Common myeloid progenitor, CD34-positive (primary cell): ENCODE data around the gene OSBPL10.
A peak's percentile ranks its signal among the peaks of the same experiment; 100 is the strongest.

ENCODE experiments used
- CTCF ChIA-PET: fragments of 350-600 bp; sonication (Branson Sonifier 250); formaldehyde crosslinking; loops from one replicate; lab custom pipeline; 2021; ENCODE audit warnings: antibody characterized with exemption; lab: Charles Lee
- POLR2A ChIA-PET: fragments of 350-600 bp; sonication (Branson Sonifier 250); formaldehyde crosslinking; loops from one replicate; lab custom pipeline; 2021; ENCODE audit warnings: antibody characterized with exemption; lab: Charles Lee
- DNase-seq, 3 donors: peaks; one replicate each; pipeline versions ENCODE4 v3.0.0 to v3.0.0-alpha.2; 2013
- H3K27ac ChIP-seq, 2 experiments: 1 replicate in 1 of 2; 2 replicates in 1 of 2; pipeline ENCODE4 v1.7.0; 2013; ENCODE audit warnings: inconsistent platforms in 2 of 2, low read length in 2 of 2, mild to moderate bottlenecking in 2 of 2, low read depth in 1 of 2, moderate library complexity in 1 of 2; ENCODE audit not compliant: severe bottlenecking in 2 of 2, insufficient read depth in 1 of 2, poor library complexity in 1 of 2
- H3K27me3 ChIP-seq, 5 experiments: replicated peaks in 2 of 5; 1 replicate in 3 of 5; 2 replicates in 2 of 5; pipeline versions ENCODE4 v1.6.1 to v1.7.0; 2013; ENCODE audit warnings: low read length in 4 of 5, mild to moderate bottlenecking in 2 of 5, moderate library complexity in 2 of 5, inconsistent platforms in 1 of 5; ENCODE audit not compliant: insufficient read depth in 5 of 5, control insufficient read depth in 4 of 5
- H3K36me3 ChIP-seq, 4 experiments: 1 replicate in 2 of 4; 2 replicates in 2 of 4; pipeline versions ENCODE4 v1.6.1 to v1.7.0; 2013; ENCODE audit warnings: low read length in 3 of 4, control low read depth in 1 of 4, mild to moderate bottlenecking in 1 of 4; ENCODE audit not compliant: control insufficient read depth in 4 of 4, insufficient read depth in 4 of 4
- H3K4me1 ChIP-seq, 4 experiments: 1 replicate in 3 of 4; 2 replicates in 1 of 4; pipeline versions ENCODE4 v1.6.1 to v1.7.1; 2013; ENCODE audit warnings: low read length in 3 of 4, mild to moderate bottlenecking in 3 of 4, control low read depth in 1 of 4, inconsistent platforms in 1 of 4, moderate library complexity in 1 of 4; ENCODE audit not compliant: control insufficient read depth in 4 of 4, insufficient read depth in 4 of 4; ENCODE audit errors: control extremely low read depth in 1 of 4
- H3K4me3 ChIP-seq, 7 experiments: 1 replicate in 4 of 7; 2 replicates in 3 of 7; pipeline versions ENCODE4 v1.5.1 to v1.7.0; 2013; ENCODE audit warnings: mild to moderate bottlenecking in 7 of 7, low read length in 6 of 7, moderate library complexity in 6 of 7, inconsistent platforms in 2 of 7, low read depth in 2 of 7, control low read depth in 1 of 7; ENCODE audit not compliant: insufficient read depth in 4 of 7, control insufficient read depth in 1 of 7; ENCODE audit errors: extremely low read depth in 1 of 7
- H3K9me3 ChIP-seq, 5 experiments: 1 replicate in 4 of 5; 2 replicates in 1 of 5; pipeline versions ENCODE4 v1.6.1 to v1.7.1; 2013; ENCODE audit warnings: low read length in 4 of 5, mild to moderate bottlenecking in 2 of 5, inconsistent platforms in 1 of 5, low read depth in 1 of 5, moderate library complexity in 1 of 5; ENCODE audit not compliant: control insufficient read depth in 4 of 5, insufficient read depth in 2 of 5; ENCODE audit errors: control extremely low read depth in 1 of 5
- WGBS: methylation state at CpG from one replicate; pipeline ENCODE4 v1.1.5; 2013; ENCODE audit not compliant: insufficient coverage; 5-methylcytosine and 5-hydroxymethylcytosine counted together

The OSBPL10 gene

GRCh38 chr3:31762097-31762764, 218.8 kb downstream of the OSBPL10 start:
- H3K27ac ChIP-seq, result no peak overlapping the region
- peak; percentile 12 to 58 (median 45) for DNase-seq
- H3K4me1 ChIP-seq, result peaks cover 0 to 20% (median 6%) of the 10 kb centered on the region in 4 experiments
- no peaks in the 10 kb centered on the region for H3K27me3 ChIP-seq
- no peaks in the 10 kb centered on the region for H3K36me3 ChIP-seq
- POLR2A ChIA-PET, result no interaction called here
- WGBS, result 94% methylated on average over 2 of the region's 5 CpGs
- no peaks in the 10 kb centered on the region for H3K9me3 ChIP-seq
- no peak overlapping the region for H3K4me3 ChIP-seq
- CTCF ChIA-PET, result interaction anchor here (0.6 to 1.2 kb wide), 3 partner anchors 21 to 635 kb away, joined by 3 to 4 read pairs (median 3); no protein-coding TSS in a partner anchor

- DNase-seq, result peak in 2 of 3 donors; percentile 20 to 36
- WGBS, result 100% methylated on average over 1 of the region's 6 CpGs
- no peaks in the 10 kb centered on the region for H3K27me3 ChIP-seq
- H3K36me3 ChIP-seq, result no peaks in the 10 kb centered on the region
- H3K4me1 ChIP-seq, result peaks cover 7 to 22% (median 15%) of the 10 kb centered on the region in 4 experiments
- H3K4me3 ChIP-seq, result no peak overlapping the region
- ChIA-PET CTCF (no interaction called here), POLR2A (no interaction called here)
- no peak overlapping the region for H3K27ac ChIP-seq
- H3K9me3 ChIP-seq, result no peaks in the 10 kb centered on the region
Measured at GRCh38 chr3:31760654-31761053, 220.4 kb downstream of the OSBPL10 start.

- DNase-seq, result peak in 2 of 3 donors; percentile 10 to 21
- H3K4me1 ChIP-seq, result peaks cover 9 to 30% (median 14%) of the 10 kb centered on the region in 4 experiments
Measured at GRCh38 chr3:31758322-31758965, 222.6 kb downstream of the OSBPL10 start.

GRCh38 chr3:31755926-31756658, 225.0 kb downstream of the OSBPL10 start:
- WGBS, result 12% methylated on average over 5 of the region's 7 CpGs

More at GRCh38 chr3:31758322-31758965, 222.6 kb downstream of the OSBPL10 start:
- no peak overlapping the region for H3K27ac ChIP-seq
- 71% methylated on average over 3 of the region's 5 CpGs for WGBS
- H3K36me3 ChIP-seq, result no peaks in the 10 kb centered on the region
- no peak overlapping the region for H3K4me3 ChIP-seq
- ChIA-PET POLR2A (no interaction called here), CTCF (interaction anchor here (0.6 kb wide), 1 partner anchor 15 kb away, joined by 3 read pairs; no protein-coding TSS in a partner anchor)
- H3K9me3 ChIP-seq, result no peaks in the 10 kb centered on the region
- H3K27me3 ChIP-seq, result no peaks in the 10 kb centered on the region

GRCh38 chr3:31754575-31755278, 226.3 kb downstream of the OSBPL10 start:
- H3K27ac ChIP-seq, result no peak overlapping the region
- 98% methylated on average over 5 of the region's 6 CpGs for WGBS
- CTCF ChIA-PET, result interaction anchor here (0.7 to 1.3 kb wide), 5 partner anchors 12 to 31 kb away, joined by 3 to 4 read pairs (median 3); no protein-coding TSS in a partner anchor
- H3K4me3 ChIP-seq, result no peak overlapping the region
- POLR2A ChIA-PET, result no interaction called here
- no peaks in the 10 kb centered on the region for H3K36me3 ChIP-seq
- no peak for DNase-seq
- H3K27me3 ChIP-seq, result no peaks in the 10 kb centered on the region
- no peaks in the 10 kb centered on the region for H3K9me3 ChIP-seq
- peaks cover 9 to 25% (median 11%) of the 10 kb centered on the region in 4 experiments for H3K4me1 ChIP-seq

More at GRCh38 chr3:31755926-31756658, 225.0 kb downstream of the OSBPL10 start:
- CTCF ChIA-PET, result interaction anchor here (0.8 kb wide), 1 partner anchor 29 kb away, joined by 3 read pairs; no protein-coding TSS in a partner anchor
- peak; percentile 25 to 79 (median 68) for DNase-seq
- peak overlapping the region; percentile 27 to 67 for H3K27ac ChIP-seq
- POLR2A ChIA-PET, result no interaction called here
- H3K4me3 ChIP-seq, result peak overlapping the region in 4 of 7 experiments; percentile 30 to 60 (median 40)
- H3K9me3 ChIP-seq, result no peaks in the 10 kb centered on the region
- no peaks in the 10 kb centered on the region for H3K36me3 ChIP-seq
- H3K4me1 ChIP-seq, result peaks cover 9 to 25% (median 11%) of the 10 kb centered on the region in 4 experiments
- no peaks in the 10 kb centered on the region for H3K27me3 ChIP-seq

GRCh38 chr3:31753050-31753425, 228.0 kb downstream of the OSBPL10 start:
- Histone ChIP-seq H3K9me3 (no peaks in the 10 kb centered on the region), H3K27ac (no peak overlapping the region), H3K36me3 (no peaks in the 10 kb centered on the region), H3K4me1 (peaks cover 9 to 25% (median 11%) of the 10 kb centered on the region in 4 experiments), H3K27me3 (no peaks in the 10 kb centered on the region), H3K4me3 (no peak overlapping the region)
- CTCF ChIA-PET, result interaction anchor here (0.9 to 1.6 kb wide), 3 partner anchors 15 to 59 kb away, joined by 3 to 6 read pairs (median 3); no protein-coding TSS in a partner anchor
- POLR2A ChIA-PET, result no interaction called here
- DNase-seq, result no peak
- WGBS, result 100% methylated on average over 7 of the region's 7 CpGs
